OCI-LY7 (cell line): ENCODE results near the gene HLA-DOA. TPM values are rescaled to one million over a fixed set of nuclear protein-coding genes. Genes with fewer than 3 reads are reported as not detected.

Experiments used
- BruUV-seq: library from RNA; stranded (reverse); fragments of 400-500 nt; replicated peaks from 2 replicates; lab custom pipeline; 2021; lab: Mats Ljungman, UMichigan
- CTCF ChIA-PET: fragments of 300-600 bp; sonication (Branson Sonifier 250); formaldehyde crosslinking; loops from one replicate; lab custom pipeline; 2022; ENCODE audit warnings: antibody characterized with exemption; ENCODE audit not compliant: unreplicated experiment; lab: Charles Lee
- POLR2A ChIA-PET: fragments of 300-600 bp; sonication (Branson Sonifier 250); formaldehyde crosslinking; loops from one replicate; lab custom pipeline; 2022; ENCODE audit warnings: antibody characterized with exemption; lab: Charles Lee
- DNase-seq: peaks from one replicate; pipeline ENCODE4 v3.0.0-alpha.2; 2015; ENCODE audit warnings: low spot score
- H2AFZ ChIP-seq: fragments of 200-600 bp; sonication (generic), shearing (Covaris generic); 2 replicates; pipeline ENCODE4 v1.6.1; 2014; ENCODE audit warnings: mild to moderate bottlenecking, antibody characterized with exemption, low read length, moderate library complexity
- H3K27ac ChIP-seq: fragments of 200-600 bp; sonication (generic); 2 replicates; pipeline ENCODE4 v1.5.1; 2014; ENCODE audit warnings: mixed run types, low read depth, mild to moderate bottlenecking, moderate library complexity, low read length, inconsistent platforms; ENCODE audit not compliant: poor library complexity, severe bottlenecking
- H3K36me3 ChIP-seq: fragments of 200-600 bp; sonication (generic); 2 replicates; pipeline ENCODE4 v1.6.1; 2014; ENCODE audit warnings: mild to moderate bottlenecking, antibody characterized with exemption, low read length, moderate library complexity, mixed read lengths; ENCODE audit not compliant: insufficient read depth
- H3K4me1 ChIP-seq: fragments of 200-600 bp; sonication (generic); 2 replicates; pipeline ENCODE4 v1.5.1; 2014; ENCODE audit warnings: mild to moderate bottlenecking, low read length; ENCODE audit not compliant: insufficient read depth, poor library complexity, severe bottlenecking
- H3K4me2 ChIP-seq: fragments of 200-600 bp; sonication (generic); 2 replicates; pipeline ENCODE4 v1.6.1; 2014; ENCODE audit warnings: mild to moderate bottlenecking, low read length
- H3K4me3 ChIP-seq: fragments of 200-600 bp; sonication (generic); 2 replicates; pipeline ENCODE4 v1.5.1; 2014; ENCODE audit warnings: mild to moderate bottlenecking, low read depth, low read length; ENCODE audit not compliant: poor library complexity, severe bottlenecking
- H3K79me2 ChIP-seq: fragments of 200-600 bp; sonication (generic); 2 replicates; pipeline ENCODE4 v1.6.1; 2016; ENCODE audit warnings: low read depth, mild to moderate bottlenecking, low read length, moderate library complexity, mixed read lengths; ENCODE audit not compliant: insufficient read depth
- H3K9me2 ChIP-seq: fragments of 200-600 bp; sonication (generic); 2 replicates; pipeline ENCODE4 v1.6.1; 2016; ENCODE audit warnings: mild to moderate bottlenecking, low read length, mixed read lengths; ENCODE audit not compliant: insufficient read depth
- H3K9me3 ChIP-seq: fragments of 200-600 bp; sonication (generic); 2 replicates; pipeline ENCODE4 v1.6.1; 2014; ENCODE audit warnings: mild to moderate bottlenecking, mixed run types, low read length, mixed read lengths
- H4K20me1 ChIP-seq: fragments of 200-600 bp; sonication (generic); 2 replicates; pipeline ENCODE4 v1.6.1; 2014; ENCODE audit warnings: mild to moderate bottlenecking, antibody characterized with exemption, low read length, moderate library complexity, mixed read lengths; ENCODE audit not compliant: insufficient read depth
- CTCF ChIP-seq: fragments of 200-600 bp; sonication (generic); conservative IDR thresholded peaks from 2 replicates; pipeline ENCODE4 v1.5.1; 2014; ENCODE audit warnings: mild to moderate bottlenecking, antibody characterized with exemption, low read length, moderate library complexity, mixed read lengths
- EZH2phosphoT487 ChIP-seq: fragments of 200-600 bp; sonication (generic); IDR thresholded peaks from 2 replicates; pipeline ENCODE4 v1.6.1; 2018; ENCODE audit warnings: low read depth, borderline replicate concordance, mild to moderate bottlenecking, mixed run types, antibody characterized with exemption, low read length, moderate library complexity, mixed read lengths
- intact Hi-C: fragments of 100-400 bp; cut with micrococcal nuclease; formaldehyde crosslinking; loops from one replicate; pipeline ENCODE4 v1.10.0; 2022; ENCODE audit not compliant: unreplicated experiment
- total RNA-seq, 2 experiments: library from RNA; depleted of rRNA in 1 of 2; stranded (reverse); fragments of >200 nt in 1 of 2; shearing (Covaris generic) in 1 of 2; gene quantifications; 2 replicates each; pipeline ENCODE4 v1.2.3, GENCODE V29; 2014 to 2022

The HLA-DOA gene
- total RNA-seq, 2 experiments from 2014 or later: 55.0 to 78.3 TPM

DNA sequence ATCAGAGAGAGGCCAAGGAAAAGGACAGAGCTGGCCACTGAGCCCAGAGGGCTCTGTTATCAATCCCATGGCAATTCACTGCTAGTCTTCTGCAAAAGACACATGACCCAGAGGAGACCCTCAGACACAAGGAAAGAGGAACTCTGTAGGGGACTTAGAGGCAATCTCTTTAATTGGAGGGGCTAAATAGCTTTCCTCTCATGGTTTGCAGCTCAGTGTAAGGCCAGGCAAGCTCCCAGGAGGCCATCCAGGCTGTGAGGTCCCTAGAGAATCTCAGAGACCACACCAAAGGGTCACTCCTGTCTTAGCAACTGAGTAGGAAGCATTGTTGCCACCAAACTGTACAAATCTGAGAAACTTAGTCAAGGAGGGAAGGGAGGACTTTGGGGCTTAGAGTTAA is 10.0 kb upstream of the HLA-DOA start:
- DNase-seq: no peak
- Histone ChIP-seq H3K79me2 (no peaks in the 10 kb centered on the region), H3K9me2 (no peaks in the 10 kb centered on the region), H3K9me3 (no peaks in the 10 kb centered on the region), H2AFZ (peak overlapping the region; percentile 1; the same call in 1 of the 2 replicates), H3K4me2 (no peak overlapping the region), H4K20me1 (no peaks in the 10 kb centered on the region), H3K4me1 (peaks cover 14% of the 10 kb centered on the region), H3K27ac (no peak overlapping the region), H3K36me3 (no peaks in the 10 kb centered on the region), H3K4me3 (no peak overlapping the region)
- no peak for TF ChIP-seq CTCF
- intact Hi-C loops: loop anchor here (5.0 kb wide), 1 partner anchor 128 kb away; no protein-coding TSS in a partner anchor
- CTCF ChIA-PET: interaction anchor here (1.9 kb wide), 1 partner anchor 9 kb away, joined by 8 read pairs; no protein-coding TSS in a partner anchor
- BruUV-seq: no TSS peak
- POLR2A ChIA-PET: interaction anchor here (0.6 to 3.4 kb wide), 5 partner anchors 9 to 1464 kb away, joined by 3 to 18 read pairs (median 4); partner anchors contain the start of gene HLA-DPA1

GRCh38 chr6:33018904-33019303 is 9.5 kb upstream of the HLA-DOA start:
- TF ChIP-seq EZH2phosphoT487 (no peak), CTCF (no peak)
- intact Hi-C loops: loop anchor here (5.0 kb wide), 1 partner anchor 128 kb away; no protein-coding TSS in a partner anchor
- no peak overlapping the region; the same call in 1 of the 2 replicates for H3K4me2 ChIP-seq
- no TSS peak for BruUV-seq
- no peaks in the 10 kb centered on the region for H4K20me1 ChIP-seq
- H3K9me2 ChIP-seq: no peaks in the 10 kb centered on the region
- H3K4me1 ChIP-seq: peaks cover 14% of the 10 kb centered on the region
- POLR2A ChIA-PET: interaction anchor here (0.6 to 3.4 kb wide), 5 partner anchors 10 to 1464 kb away, joined by 4 to 18 read pairs (median 4); partner anchors contain the start of genes HLA-DPA1 and HLA-DPB1
- H3K4me3 ChIP-seq: no peak overlapping the region
- no peak overlapping the region; the same call in 1 of the 2 replicates for H2AFZ ChIP-seq
- no peak overlapping the region for H3K27ac ChIP-seq
- no peaks in the 10 kb centered on the region for H3K9me3 ChIP-seq
- no peaks in the 10 kb centered on the region for H3K36me3 ChIP-seq
- CTCF ChIA-PET: interaction anchor here (1.9 kb wide), 1 partner anchor 10 kb away, joined by 8 read pairs; no protein-coding TSS in a partner anchor
- no peak for DNase-seq
- no peaks in the 10 kb centered on the region for H3K79me2 ChIP-seq

- no TSS peak for BruUV-seq
- Histone ChIP-seq H2AFZ (no peak overlapping the region), H3K4me1 (peaks cover 14% of the 10 kb centered on the region), H3K9me2 (no peaks in the 10 kb centered on the region), H3K9me3 (no peaks in the 10 kb centered on the region), H3K4me2 (no peak overlapping the region), H3K36me3 (no peaks in the 10 kb centered on the region), H4K20me1 (no peaks in the 10 kb centered on the region), H3K4me3 (no peak overlapping the region), H3K27ac (no peak overlapping the region), H3K79me2 (no peaks in the 10 kb centered on the region)
- DNase-seq: no peak
- ChIA-PET CTCF (interaction anchor here (1.9 kb wide), 1 partner anchor 10 kb away, joined by 8 read pairs; no protein-coding TSS in a partner anchor), POLR2A (interaction anchor here (1.1 to 3.4 kb wide), 3 partner anchors 10 to 58 kb away, joined by 4 to 18 read pairs (median 15); partner anchors contain the start of genes HLA-DPA1 and HLA-DPB1)
- TF ChIP-seq EZH2phosphoT487: no peak
- no peak for TF ChIP-seq CTCF
- intact Hi-C loops: loop anchor here (5.0 kb wide), 1 partner anchor 129 kb away; no protein-coding TSS in a partner anchor
Observed at GRCh38 chr6:33018418-33018817, 9.0 kb upstream of the HLA-DOA start.
